ENCODE results near the gene SH3RF1.

SH3RF1 gene

DNA sequence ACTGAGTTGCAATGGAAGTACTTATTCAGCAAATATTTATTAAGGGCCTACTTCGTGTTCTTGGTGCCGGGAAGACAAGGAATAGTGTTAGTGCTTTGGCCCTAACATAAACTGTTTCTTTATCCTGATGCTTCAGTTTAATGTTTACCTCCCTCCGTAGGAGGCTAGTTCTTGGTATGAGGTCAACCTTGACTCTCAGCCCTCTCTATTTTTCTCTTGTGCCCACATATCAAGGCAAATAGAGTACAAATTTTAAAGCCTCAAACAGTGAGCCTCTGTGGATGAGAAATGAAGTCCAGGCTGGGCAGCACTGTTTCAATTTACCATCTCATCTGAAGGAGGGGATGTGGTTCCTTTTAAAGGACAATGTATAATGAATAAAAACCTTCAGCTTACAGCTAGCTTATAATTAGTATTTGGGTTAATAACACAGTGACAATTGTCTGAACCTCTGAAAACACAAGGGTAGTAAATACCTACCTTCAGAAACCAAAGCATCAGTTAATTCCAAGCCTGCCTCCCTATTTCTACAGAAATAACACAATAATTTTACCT is 68.5 kb downstream of the SH3RF1 start:
- H4K20me1 ChIP-seq (ENCODE audit: insufficient read depth, low read length): no peaks in the 10 kb centered on the region

DNA sequence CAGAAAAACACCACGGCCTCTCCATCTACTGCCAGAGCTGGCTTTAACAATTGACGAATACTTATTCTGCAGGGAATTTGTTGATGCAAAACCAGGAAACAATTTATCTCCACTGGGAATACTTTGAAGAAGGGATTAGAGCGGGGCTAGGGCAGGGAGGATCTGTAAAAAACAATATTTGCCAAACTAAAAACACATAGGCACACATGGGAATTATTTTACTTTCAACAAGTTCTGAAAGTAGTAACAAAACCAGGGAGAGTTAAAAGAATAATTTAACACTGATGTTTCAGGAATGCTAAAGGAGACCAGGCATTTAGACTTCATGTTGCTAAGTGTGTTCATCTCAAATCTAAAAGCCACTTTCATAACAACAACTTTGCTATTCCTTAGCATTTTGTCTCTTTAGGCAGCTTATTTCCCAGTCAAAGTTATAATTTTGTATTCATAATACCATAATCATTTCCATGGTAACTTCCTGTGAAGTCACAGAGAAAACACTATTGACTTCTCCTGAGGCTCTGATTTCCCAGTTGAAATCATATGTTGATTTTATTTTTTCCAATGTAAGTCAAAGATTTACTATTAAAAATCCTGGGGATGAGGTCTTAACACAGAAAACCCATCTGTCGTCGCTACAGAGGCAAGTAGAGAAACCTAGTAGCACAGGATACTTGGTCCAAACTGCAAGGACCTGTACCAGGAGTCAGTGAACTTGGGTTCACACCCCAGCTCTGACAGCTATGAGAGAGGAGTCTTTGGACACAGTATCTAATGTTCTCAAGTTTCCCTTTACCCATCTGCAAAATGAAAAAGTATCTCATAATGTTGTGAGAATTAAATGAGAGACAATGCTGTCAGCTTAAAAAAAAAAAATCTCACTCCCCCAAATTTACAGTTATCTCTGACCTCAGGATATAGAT is 69.3 kb downstream of the SH3RF1 start:
- H3K4me2 ChIP-seq (ENCODE audit: low read length): no peak overlapping the region
- H3K36me3 ChIP-seq (replicated peaks; ENCODE audit: low read depth, low read length): no peaks in the 10 kb centered on the region
- no peaks in the 10 kb centered on the region for H3K27me3 ChIP-seq (ENCODE audit: low read depth, low read length)
- H3K4me1 ChIP-seq (ENCODE audit: low read length): no peaks in the 10 kb centered on the region
- H3K9ac ChIP-seq (ENCODE audit: low read length): no peak overlapping the region
- no peak overlapping the region for H2AFZ ChIP-seq (ENCODE audit: low read depth, low read length)
- H3K4me3 ChIP-seq (ENCODE audit: low read length): no peak overlapping the region
- TF ChIP-seq, protein P1, sequence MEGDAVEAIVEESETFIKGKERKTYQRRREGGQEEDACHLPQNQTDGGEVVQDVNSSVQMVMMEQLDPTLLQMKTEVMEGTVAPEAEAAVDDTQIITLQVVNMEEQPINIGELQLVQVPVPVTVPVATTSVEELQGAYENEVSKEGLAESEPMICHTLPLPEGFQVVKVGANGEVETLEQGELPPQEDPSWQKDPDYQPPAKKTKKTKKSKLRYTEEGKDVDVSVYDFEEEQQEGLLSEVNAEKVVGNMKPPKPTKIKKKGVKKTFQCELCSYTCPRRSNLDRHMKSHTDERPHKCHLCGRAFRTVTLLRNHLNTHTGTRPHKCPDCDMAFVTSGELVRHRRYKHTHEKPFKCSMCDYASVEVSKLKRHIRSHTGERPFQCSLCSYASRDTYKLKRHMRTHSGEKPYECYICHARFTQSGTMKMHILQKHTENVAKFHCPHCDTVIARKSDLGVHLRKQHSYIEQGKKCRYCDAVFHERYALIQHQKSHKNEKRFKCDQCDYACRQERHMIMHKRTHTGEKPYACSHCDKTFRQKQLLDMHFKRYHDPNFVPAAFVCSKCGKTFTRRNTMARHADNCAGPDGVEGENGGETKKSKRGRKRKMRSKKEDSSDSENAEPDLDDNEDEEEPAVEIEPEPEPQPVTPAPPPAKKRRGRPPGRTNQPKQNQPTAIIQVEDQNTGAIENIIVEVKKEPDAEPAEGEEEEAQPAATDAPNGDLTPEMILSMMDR (IDR thresholded peaks at IDR 0.05; ENCODE audit: low read depth, low read length): no peak
- no peaks in the 10 kb centered on the region for H3K9me3 ChIP-seq (ENCODE audit: insufficient read depth, low read length)
- no peak overlapping the region for H3K27ac ChIP-seq (ENCODE audit: low read length)
- no peaks in the 10 kb centered on the region for H4K20me1 ChIP-seq (ENCODE audit: insufficient read depth, low read length)
- no peaks in the 10 kb centered on the region for H3K79me2 ChIP-seq (ENCODE audit: low read length)

More for the DNA sequence above, 68.5 kb downstream of the SH3RF1 start:
- Histone ChIP-seq H3K4me2 (ENCODE audit: low read length) (no peak overlapping the region), H3K4me1 (ENCODE audit: low read length) (no peaks in the 10 kb centered on the region), H2AFZ (ENCODE audit: low read depth, low read length) (no peak overlapping the region), H3K9ac (ENCODE audit: low read length) (no peak overlapping the region), H3K36me3 (replicated peaks; ENCODE audit: low read depth, low read length) (no peaks in the 10 kb centered on the region), H3K27me3 (ENCODE audit: low read depth, low read length) (no peaks in the 10 kb centered on the region), H3K27ac (ENCODE audit: low read length) (no peak overlapping the region), H3K9me3 (ENCODE audit: insufficient read depth, low read length) (no peaks in the 10 kb centered on the region), H3K79me2 (ENCODE audit: low read length) (no peaks in the 10 kb centered on the region), H3K4me3 (ENCODE audit: low read length) (no peak overlapping the region)
- TF ChIP-seq, protein P1 (IDR thresholded peaks at IDR 0.05; ENCODE audit: low read depth, low read length): no peak
- TF ChIP-seq EZH2phosphoT487 (IDR thresholded peaks at IDR 0.05; ENCODE audit: low read depth): no peak

DNA sequence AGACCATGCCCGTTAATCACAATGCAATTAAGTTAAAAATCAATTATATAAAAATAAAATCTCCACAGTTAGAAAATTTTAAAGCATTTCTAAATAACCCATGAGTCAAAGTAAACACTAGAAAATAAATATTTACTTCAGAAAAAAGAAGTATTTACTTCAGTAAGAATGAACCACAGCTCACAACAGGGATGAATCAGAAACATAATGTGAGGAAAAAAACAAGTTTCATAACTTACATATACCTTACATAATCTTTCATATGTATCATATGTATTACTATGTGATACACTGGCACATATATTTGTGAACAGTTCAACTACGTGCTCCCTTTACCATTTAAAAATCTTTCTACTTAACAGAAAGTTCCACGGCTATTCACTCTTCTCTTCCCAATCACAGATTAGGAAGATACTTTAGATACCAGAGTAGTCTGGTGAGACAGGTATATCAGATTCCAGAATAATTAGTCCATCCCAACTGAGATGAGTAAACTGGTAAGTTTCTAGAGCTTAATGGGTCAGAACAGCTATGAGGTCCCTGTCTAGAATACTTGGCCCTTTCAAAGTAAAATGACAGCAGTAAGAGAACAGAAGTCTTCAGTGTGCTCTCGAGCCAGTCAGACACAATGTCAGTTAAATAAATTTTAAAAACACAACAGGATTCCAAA is 70.3 kb downstream of the SH3RF1 start:
- Histone ChIP-seq H3K27me3 (ENCODE audit: low read depth, low read length) (no peaks in the 10 kb centered on the region), H3K79me2 (ENCODE audit: low read length) (no peaks in the 10 kb centered on the region), H3K9ac (ENCODE audit: low read length) (no peak overlapping the region), H3K36me3 (replicated peaks; ENCODE audit: low read depth, low read length) (no peaks in the 10 kb centered on the region), H3K27ac (ENCODE audit: low read length) (no peak overlapping the region), H3K9me3 (ENCODE audit: insufficient read depth, low read length) (no peaks in the 10 kb centered on the region), H3K4me3 (ENCODE audit: low read length) (no peak overlapping the region), H3K4me2 (ENCODE audit: low read length) (no peak overlapping the region), H3K4me1 (ENCODE audit: low read length) (no peaks in the 10 kb centered on the region), H4K20me1 (ENCODE audit: insufficient read depth, low read length) (no peaks in the 10 kb centered on the region), H2AFZ (ENCODE audit: low read depth, low read length) (no peak overlapping the region)
- TF ChIP-seq, protein P1 (IDR thresholded peaks at IDR 0.05; ENCODE audit: low read depth, low read length): no peak
- no peak for TF ChIP-seq EZH2phosphoT487 (IDR thresholded peaks at IDR 0.05; ENCODE audit: low read depth)

DNA sequence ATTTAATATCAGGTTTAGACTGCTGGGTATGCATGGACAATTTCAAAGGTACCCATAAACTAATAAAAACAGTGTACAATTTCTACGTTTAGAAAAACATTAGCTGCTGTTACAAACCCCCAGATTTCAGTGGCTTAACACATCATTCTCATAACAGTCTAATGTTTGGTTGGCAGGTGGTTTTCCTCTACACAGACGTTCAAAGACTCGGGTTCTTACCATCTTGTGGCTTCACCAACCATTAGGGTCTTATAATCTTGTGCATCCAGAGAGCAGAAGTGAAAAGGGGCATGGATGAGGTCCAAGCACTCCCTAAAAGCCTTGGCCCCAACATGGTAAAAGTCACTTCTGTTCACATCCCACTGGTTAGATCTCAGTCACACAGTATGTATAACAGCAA is 71.6 kb downstream of the SH3RF1 start:
- no peak overlapping the region for H3K9ac ChIP-seq (ENCODE audit: low read length)
- H3K79me2 ChIP-seq (ENCODE audit: low read length): no peaks in the 10 kb centered on the region
- TF ChIP-seq, protein P1 (IDR thresholded peaks at IDR 0.05; ENCODE audit: low read depth, low read length): no peak
- no peak for TF ChIP-seq EZH2phosphoT487 (IDR thresholded peaks at IDR 0.05; ENCODE audit: low read depth)
- peaks cover 6% of the 10 kb centered on the region; the same call in 1 of the 2 replicates for H3K9me3 ChIP-seq (ENCODE audit: insufficient read depth, low read length)
- no peak overlapping the region for H2AFZ ChIP-seq (ENCODE audit: low read depth, low read length)
- no peak overlapping the region for H3K4me2 ChIP-seq (ENCODE audit: low read length)
- no peak overlapping the region for H3K4me3 ChIP-seq (ENCODE audit: low read length)
- no peaks in the 10 kb centered on the region for H3K4me1 ChIP-seq (ENCODE audit: low read length)
- H4K20me1 ChIP-seq (ENCODE audit: insufficient read depth, low read length): no peaks in the 10 kb centered on the region
- H3K27ac ChIP-seq (ENCODE audit: low read length): no peak overlapping the region
- no peaks in the 10 kb centered on the region for H3K27me3 ChIP-seq (ENCODE audit: low read depth, low read length)
- peaks cover 5% of the 10 kb centered on the region for H3K36me3 ChIP-seq (replicated peaks; ENCODE audit: low read depth, low read length)
